ENCODE results near the gene AKIRIN2. TPM values are rescaled to one million over a fixed set of nuclear protein-coding genes. Genes with fewer than 3 reads are reported as not detected.

Gene AKIRIN2
- total and polyA plus RNA-seq, 2 donors (not counting 3 experiments of a cell fraction or from before 2014, with no cell fraction given) = 19.0 to 46.4 TPM

GRCh38 chr6:87731080-87731479, 29.0 kb upstream of the AKIRIN2 start:
- Histone ChIP-seq H3K9me3 (replicated peaks; ENCODE audit: control insufficient read depth, insufficient read depth, low read length) (no peaks in the 10 kb centered on the region), H3K36me3 (ENCODE audit: control insufficient read depth in 2 of 2, extremely low read depth in 1 of 2, insufficient read depth in 2 of 2, low read length in 2 of 2) (no peaks in the 10 kb centered on the region), H2AFZ (ENCODE audit: low read depth, low read length) (no peak overlapping the region), H3K27ac (ENCODE audit: insufficient read depth, low read depth, low read length) (no peak overlapping the region), H3K79me2 (ENCODE audit: control insufficient read depth, insufficient read depth, low read length) (no peaks in the 10 kb centered on the region), H3K4me1 (ENCODE audit: control insufficient read depth, extremely low read depth, insufficient read depth, low read length) (peaks cover 11% of the 10 kb centered on the region), H3K27me3 (ENCODE audit: control insufficient read depth in 2 of 2, insufficient read depth in 2 of 2, low read length in 2 of 2) (peaks cover 0 to 3% of the 10 kb centered on the region in 2 experiments), H4K20me1 (replicated peaks; ENCODE audit: control insufficient read depth, extremely low read depth, insufficient read depth, low read length) (no peaks in the 10 kb centered on the region), H3K9me1 (replicated peaks; ENCODE audit: control insufficient read depth, extremely low read depth, insufficient read depth, low read length) (no peaks in the 10 kb centered on the region), H3K4me3 (replicated peaks in 1 of 3; ENCODE audit: insufficient read depth in 1 of 3, low read depth in 1 of 3, low read length in 3 of 3) (no peak overlapping the region), H3K9ac (replicated peaks; ENCODE audit: extremely low read depth, insufficient read depth, low read length) (no peak overlapping the region), H3K4me2 (ENCODE audit: insufficient read depth, low read length) (no peak overlapping the region)
- FAIRE-seq = no peak
- no TSS peak for BruUV-seq (replicated peaks)
- dilution Hi-C loops (cut with MboI; ENCODE audit: extremely low pct_ligation_motif_present, low sequenced_read_pairs) = no loop called here
- POLR2A ChIA-PET = no interaction called here
- intact Hi-C loops (cut with micrococcal nuclease) = no loop called here
- TF ChIP-seq POLR2A (IDR thresholded peaks at IDR 0.05; ENCODE audit: low read depth, low read length) (no peak), GATA2 (IDR thresholded peaks at IDR 0.05; ENCODE audit: insufficient read depth, insufficient read length, low read depth, low read length) (no peak), FOS (IDR thresholded peaks at IDR 0.05; ENCODE audit: borderline replicate concordance, insufficient read depth, low read length) (no peak), MAX (IDR thresholded peaks at IDR 0.05; ENCODE audit: insufficient read depth, insufficient read length) (no peak), POLR2AphosphoS5 (IDR thresholded peaks at IDR 0.05; ENCODE audit: insufficient read depth, low read depth, low read length) (no peak), JUN (IDR thresholded peaks at IDR 0.05; ENCODE audit: borderline replicate concordance, insufficient read depth, insufficient read length, low read depth) (no peak), EZH2 (IDR thresholded peaks at IDR 0.05; ENCODE audit: borderline replicate concordance, low read depth, low read length, severe bottlenecking) (no peak), CTCF (IDR thresholded peaks at IDR 0.05; ENCODE audit: extremely low read depth in 1 of 2, insufficient read depth in 1 of 2, low read depth in 1 of 2, low read length in 2 of 2) (no peak), MYC (IDR thresholded peaks at IDR 0.05; ENCODE audit: low read depth, low read length) (no peak)
- CTCF ChIA-PET = no interaction called here
- DNase-seq (ENCODE audit: low read depth, low spot score) = no peak

All from endothelial cell of umbilical vein (primary cell).